Right lobe of liver (tissue), 6 donors: ENCODE results near the gene GPM6B. TPM values are rescaled to one million over a fixed set of nuclear protein-coding genes. Genes with fewer than 3 reads are reported as not detected.

Experiments used
- ATAC-seq, 4 donors: fragments of 200-7000 bp; cut with Tn5 transposase; one replicate each; pipeline ENCODE4 v1.9.1; 2020; ENCODE audit warnings: mild to moderate bottlenecking in 4 of 4, moderate library complexity in 4 of 4
- DNase-seq, 3 donors: peaks; one replicate each; pipeline ENCODE4 v3.0.0-alpha.2; 2020
- H3K27ac ChIP-seq, 3 donors: fragments of 200-600 bp; one replicate each; pipeline ENCODE4 v1.8.0; 2022
- H3K27me3 ChIP-seq, 2 donors: fragments of 200-600 bp; one replicate each; pipeline ENCODE4 v1.8.0; 2022
- H3K36me3 ChIP-seq, 4 donors: fragments of 200-600 bp; sonication (generic) in 1 of 4; one replicate each; pipeline versions ENCODE4 v1.5.1 to v1.8.0; 2017 to 2022; ENCODE audit warnings: control low read depth in 1 of 4
- H3K4me1 ChIP-seq, 4 donors: fragments of 200-600 bp; sonication (generic) in 1 of 4; one replicate each; pipeline versions ENCODE4 v1.5.1 to v1.8.0; 2017 to 2022; ENCODE audit warnings: control low read depth in 1 of 4
- H3K4me3 ChIP-seq, 3 donors: fragments of 200-600 bp; one replicate each; pipeline ENCODE4 v1.8.0; 2022
- H3K9me3 ChIP-seq, 4 donors: fragments of 200-600 bp; sonication (generic) in 1 of 4; one replicate each; pipeline versions ENCODE4 v1.5.1 to v1.8.0; 2017 to 2022; ENCODE audit warnings: control low read depth in 1 of 4
- CTCF ChIP-seq, 4 donors: fragments of 200-600 bp in 3 of 4; fragments of 450-650 bp in 1 of 4; IDR thresholded peaks; one replicate each; pipeline versions ENCODE4 v1.5.1 to v1.8.0; 2016 to 2022; ENCODE audit warnings: antibody characterized with exemption in 4 of 4, mild to moderate bottlenecking in 2 of 4
- POLR2A ChIP-seq: fragments of 450-650 bp; IDR thresholded peaks from one replicate; pipeline ENCODE4 v1.6.1; 2017; ENCODE audit warnings: antibody characterized with exemption, mild to moderate bottlenecking
- WGBS: methylation state at CpG from one replicate; pipeline ENCODE4 v1.1.6; 2018; ENCODE audit warnings: low coverage, low lambda C conversion rate; ENCODE audit not compliant: insufficient coverage; ENCODE audit errors: missing lambda C conversion rate; 5-methylcytosine and 5-hydroxymethylcytosine counted together
- intact Hi-C, 2 donors: fragments of 100-400 bp; cut with DNase I; formaldehyde crosslinking; loops; one replicate each; pipeline versions ENCODE4 v1.11.2 to v1.14.1; 2022
- total RNA-seq, 6 experiments: library from RNA; depleted of rRNA in 2 of 6; stranded (reverse); fragments of >200 nt in 2 of 6; fragmentation: NEBNext Ultra II Directional in 3 of 6; extraction: Animal tissue kit (Norgen Biotek cat#: 25700) in 3 of 6; gene quantifications; one replicate each; pipeline versions ENCODE4 v1.1.0 to v1.2.4, GENCODE V29; 2016 to 2023
- donor health status: DM: no; HTN: yes; CAD: no.
- donor health status: DM: no; HTN: no; CAD: no.
- donor health status: DM: no; HTN: no; CAD: no.
- donor health status: DM: no; HTN: yes; CAD: no.
- donor health status: DM: no; HTN: yes; CAD: no.

GPM6B gene
- total RNA-seq, 6 experiments from 2014 or later = 0.18 to 1.6 (median 0.64) TPM

GRCh38 chrX:13845721-13846378, 29.0 kb upstream of the GPM6B start:
- no peak overlapping the region for H3K4me3 ChIP-seq
- no peaks in the 10 kb centered on the region for H3K27me3 ChIP-seq
- TF ChIP-seq POLR2A (no peak), CTCF (IDR thresholded peaks at IDR 0.05) (no peak)
- H3K9me3 ChIP-seq = no peaks in the 10 kb centered on the region
- DNase-seq (no peak), ATAC-seq (no peak)
- no peak overlapping the region for H3K27ac ChIP-seq
- 44% methylated on average over 8 of the region's 8 CpGs for WGBS
- no peaks in the 10 kb centered on the region for H3K36me3 ChIP-seq
- intact Hi-C loops = no loop called here
- no peaks in the 10 kb centered on the region for H3K4me1 ChIP-seq

GRCh38 chrX:13843150-13843721, 26.3 kb upstream of the GPM6B start:
- H3K4me1 ChIP-seq = no peaks in the 10 kb centered on the region
- TF ChIP-seq CTCF (IDR thresholded peaks at IDR 0.05) = no peak
- no peak for TF ChIP-seq POLR2A
- H3K27me3 ChIP-seq = no peaks in the 10 kb centered on the region
- H3K9me3 ChIP-seq = no peaks in the 10 kb centered on the region
- 29% methylated on average over 1 of the region's 1 CpG for WGBS
- ATAC-seq (no peak), DNase-seq (no peak)
- intact Hi-C loops = no loop called here
- no peak overlapping the region for H3K4me3 ChIP-seq
- H3K27ac ChIP-seq = no peak overlapping the region
- H3K36me3 ChIP-seq = no peaks in the 10 kb centered on the region

DNA sequence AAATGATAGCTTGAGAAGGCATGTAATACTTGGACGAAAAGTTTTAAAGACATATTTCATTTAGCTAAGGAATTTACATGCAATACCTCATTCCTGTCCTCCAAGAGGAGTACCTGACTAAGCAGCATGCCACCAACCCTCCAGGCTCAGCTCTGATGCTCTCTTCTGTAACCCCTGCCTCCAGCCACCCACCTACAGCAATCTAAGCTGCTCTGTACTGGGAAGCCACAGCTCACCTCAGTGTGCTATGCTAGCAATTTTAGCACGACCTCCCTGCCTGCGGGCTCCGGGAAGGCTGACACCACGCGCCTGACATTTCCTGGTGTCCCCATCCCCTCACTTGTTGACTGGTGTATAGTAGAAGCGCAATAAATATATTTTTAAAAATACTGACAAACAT, 23.2 kb upstream of the GPM6B start:
- H3K4me1 ChIP-seq = no peaks in the 10 kb centered on the region
- H3K36me3 ChIP-seq = no peaks in the 10 kb centered on the region
- no peak for DNase-seq
- intact Hi-C loops = no loop called here
- ATAC-seq = no peak
- no peak overlapping the region for H3K4me3 ChIP-seq
- TF ChIP-seq CTCF (IDR thresholded peaks at IDR 0.05) (no peak), POLR2A (no peak)
- 60% methylated on average over 7 of the region's 7 CpGs for WGBS
- no peaks in the 10 kb centered on the region for H3K27me3 ChIP-seq
- no peaks in the 10 kb centered on the region for H3K9me3 ChIP-seq
- no peak overlapping the region for H3K27ac ChIP-seq

GRCh38 chrX:13837290-13837745, 20.4 kb upstream of the GPM6B start:
- Histone ChIP-seq H3K4me1 (no peaks in the 10 kb centered on the region), H3K27ac (no peak overlapping the region), H3K4me3 (no peak overlapping the region), H3K9me3 (no peaks in the 10 kb centered on the region), H3K36me3 (no peaks in the 10 kb centered on the region), H3K27me3 (no peaks in the 10 kb centered on the region)
- DNase-seq (no peak), ATAC-seq (no peak)
- TF ChIP-seq CTCF (IDR thresholded peaks at IDR 0.05) = no peak
- TF ChIP-seq POLR2A = no peak
- intact Hi-C loops = no loop called here
- WGBS = 21% methylated on average over 7 of the region's 7 CpGs
